HEK293T (cell line): ENCODE data around the gene SLC5A10.

ENCODE experiments used
- BHLHE40 ChIP-seq: fragments of 450-650 bp; IDR thresholded peaks from 2 replicates; pipeline ENCODE4 v1.6.1; 2016; ENCODE audit warnings: mild to moderate bottlenecking, moderate library complexity, borderline replicate concordance
- ELF4 ChIP-seq: fragments of 450-650 bp; IDR thresholded peaks from 2 replicates; pipeline ENCODE4 v1.6.1; 2017; ENCODE audit warnings: antibody characterized with exemption
- FOXA1 ChIP-seq: fragments of 450-650 bp; IDR thresholded peaks from 2 replicates; pipeline ENCODE4 v1.6.1; 2016; ENCODE audit warnings: mild to moderate bottlenecking
- HDGF ChIP-seq: fragments of 450-650 bp; IDR thresholded peaks from 2 replicates; pipeline ENCODE4 v1.6.1; 2017; ENCODE audit warnings: antibody characterized with exemption, borderline replicate concordance
- SP1 ChIP-seq: fragments of 450-650 bp; IDR thresholded peaks from 2 replicates; pipeline ENCODE4 v1.6.1; 2017
- SUZ12 ChIP-seq: fragments of 450-650 bp; IDR thresholded peaks from 2 replicates; pipeline ENCODE4 v1.6.1; 2016; ENCODE audit warnings: mild to moderate bottlenecking

GRCh38 chr17:18928628-18929125 lies 23.3 kb upstream of the SLC5A10 start:
- TF ChIP-seq SUZ12 (no peak), SP1 (no peak), FOXA1 (no peak), ELF4 (no peak), HDGF (no peak), BHLHE40 (no peak)
